Osteoblast (primary cell): Measurements from ENCODE around the gene RNF17. TPM values are rescaled to one million over a fixed set of nuclear protein-coding genes. Genes with fewer than 3 reads are reported as not detected.

Experiments
- DNase-seq: peaks from one replicate; pipeline ENCODE4 v3.0.0; 2011; ENCODE audit warnings: low spot score, mixed read lengths; ENCODE audit not compliant: insufficient read length; ENCODE audit errors: missing footprints
- H2AFZ ChIP-seq: 2 replicates; pipeline ENCODE4 v1.6.0; 2011; ENCODE audit warnings: mild to moderate bottlenecking, low read length
- H3K27ac ChIP-seq: 2 replicates; pipeline ENCODE4 v1.5.1; 2011; ENCODE audit warnings: mild to moderate bottlenecking, low read depth, low read length, moderate library complexity
- H3K27me3 ChIP-seq: 2 replicates; pipeline ENCODE4 v1.6.0; 2012; ENCODE audit warnings: mild to moderate bottlenecking, control low read depth, inconsistent platforms, low read length, moderate library complexity; ENCODE audit not compliant: insufficient read depth
- H3K36me3 ChIP-seq: 2 replicates; pipeline ENCODE4 v1.5.1; 2011; ENCODE audit warnings: mild to moderate bottlenecking, low read length, control low read depth, moderate library complexity; ENCODE audit not compliant: insufficient read depth
- H3K4me1 ChIP-seq: 2 replicates; pipeline ENCODE4 v1.5.1; 2011; ENCODE audit warnings: mild to moderate bottlenecking, low read length, control low read depth, moderate library complexity; ENCODE audit not compliant: insufficient read depth
- H3K4me2 ChIP-seq: 2 replicates; pipeline ENCODE4 v1.6.0; 2011; ENCODE audit warnings: mild to moderate bottlenecking, low read length; ENCODE audit not compliant: insufficient read depth
- H3K4me3 ChIP-seq: fragments of 200-600 bp; sonication (generic); 3 replicates; pipeline ENCODE4 v1.5.1; 2012; ENCODE audit warnings: mild to moderate bottlenecking, low read length, inconsistent platforms; ENCODE audit not compliant: insufficient read depth
- H3K79me2 ChIP-seq: 2 replicates; pipeline ENCODE4 v1.6.0; 2012; ENCODE audit warnings: mild to moderate bottlenecking, low read length, control low read depth, inconsistent platforms; ENCODE audit not compliant: insufficient read depth
- H3K9me3 ChIP-seq: 2 replicates; pipeline ENCODE4 v1.5.1; 2011; ENCODE audit warnings: low read depth, low read length, control low read depth
- H4K20me1 ChIP-seq: 2 replicates; pipeline ENCODE4 v1.6.0; 2012; ENCODE audit warnings: mild to moderate bottlenecking, low read length, control low read depth; ENCODE audit not compliant: insufficient read depth
- CTCF ChIP-seq: IDR thresholded peaks from 2 replicates; pipeline ENCODE4 v1.5.1; 2011; ENCODE audit warnings: mild to moderate bottlenecking, low read depth, low read length, moderate library complexity; ENCODE audit errors: extremely low read depth
- total RNA-seq: library from RNA; depleted of rRNA; stranded (reverse); fragments of >200 nt; gene quantifications from 2 replicates; pipeline ENCODE4 v1.2.3, GENCODE V29; 2012

RNF17 gene
- total RNA-seq, 1 donor, result not detected

- H3K4me3 ChIP-seq, result no peak overlapping the region
- no peaks in the 10 kb centered on the region for H3K79me2 ChIP-seq
- no peaks in the 10 kb centered on the region for H3K4me1 ChIP-seq
- H3K4me2 ChIP-seq, result peak overlapping the region; percentile 36
- peaks cover 19% of the 10 kb centered on the region for H3K27me3 ChIP-seq
- no peak for TF ChIP-seq CTCF
- peak; percentile 87 for DNase-seq
- no peak overlapping the region for H3K27ac ChIP-seq
- H3K36me3 ChIP-seq, result no peaks in the 10 kb centered on the region
- no peaks in the 10 kb centered on the region for H4K20me1 ChIP-seq
- no peak overlapping the region for H2AFZ ChIP-seq
- no peaks in the 10 kb centered on the region for H3K9me3 ChIP-seq
Observed at GRCh38 chr13:24746618-24747247, 17.2 kb upstream of the RNF17 start.

- H3K4me3 ChIP-seq, result peak overlapping the region; percentile 39
- H3K27ac ChIP-seq, result no peak overlapping the region
- no peaks in the 10 kb centered on the region for H3K79me2 ChIP-seq
- H3K27me3 ChIP-seq, result peaks cover 19% of the 10 kb centered on the region
- H3K4me1 ChIP-seq, result no peaks in the 10 kb centered on the region
- H2AFZ ChIP-seq, result no peak overlapping the region
- H3K4me2 ChIP-seq, result peak overlapping the region; percentile 36
- no peaks in the 10 kb centered on the region for H3K36me3 ChIP-seq
- TF ChIP-seq CTCF, result no peak
- no peaks in the 10 kb centered on the region for H3K9me3 ChIP-seq
- no peaks in the 10 kb centered on the region for H4K20me1 ChIP-seq
- no peak for DNase-seq
Observed at GRCh38 chr13:24747248-24748060, 16.5 kb upstream of the RNF17 start.

GRCh38 chr13:24748061-24748400 lies 15.9 kb upstream of the RNF17 start:
- Histone ChIP-seq H3K79me2 (no peaks in the 10 kb centered on the region), H3K27me3 (peaks cover 19% of the 10 kb centered on the region), H2AFZ (no peak overlapping the region), H3K36me3 (no peaks in the 10 kb centered on the region), H3K27ac (no peak overlapping the region), H3K4me2 (peak overlapping the region; percentile 36), H4K20me1 (no peaks in the 10 kb centered on the region), H3K9me3 (no peaks in the 10 kb centered on the region), H3K4me1 (no peaks in the 10 kb centered on the region), H3K4me3 (peak overlapping the region; percentile 39)
- no peak for DNase-seq
- no peak for TF ChIP-seq CTCF

DNA sequence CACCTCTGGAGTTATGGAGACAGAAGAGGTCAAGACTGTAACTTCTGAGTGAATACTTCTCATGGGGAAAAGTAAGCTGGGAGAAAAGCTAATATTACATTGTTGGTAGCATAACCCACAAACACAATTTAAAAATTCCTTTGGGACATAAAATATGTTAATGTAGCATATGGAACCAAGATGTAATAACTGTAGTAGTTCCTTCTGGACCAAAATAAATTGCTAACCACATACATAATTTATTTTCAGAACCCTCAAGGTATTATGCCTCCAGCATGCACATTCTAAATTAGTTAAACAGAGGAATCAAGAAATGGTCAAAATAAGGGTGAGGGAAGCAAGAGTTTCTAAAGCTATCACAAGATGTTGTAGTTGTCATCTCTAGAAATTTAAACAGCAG lies 4.8 kb upstream of the RNF17 start:
- TF ChIP-seq CTCF, result no peak

More for the DNA sequence above, 4.8 kb upstream of the RNF17 start:
- H3K9me3 ChIP-seq, result no peaks in the 10 kb centered on the region
- H3K79me2 ChIP-seq, result no peaks in the 10 kb centered on the region
- no peaks in the 10 kb centered on the region for H4K20me1 ChIP-seq
- H3K4me3 ChIP-seq, result no peak overlapping the region
- no peaks in the 10 kb centered on the region for H3K27me3 ChIP-seq
- no peak overlapping the region for H2AFZ ChIP-seq
- no peak overlapping the region for H3K4me2 ChIP-seq
- H3K36me3 ChIP-seq, result no peaks in the 10 kb centered on the region
- no peak overlapping the region for H3K27ac ChIP-seq
- H3K4me1 ChIP-seq, result no peaks in the 10 kb centered on the region
- DNase-seq, result no peak
